Right lung (tissue), 5 donors: ENCODE results near the gene BIN1. TPM values are rescaled to one million over a fixed set of nuclear protein-coding genes. Genes with fewer than 3 reads are reported as not detected.

ENCODE experiments used
- DNase-seq, 2 donors: peaks; one replicate each; pipeline ENCODE4 v3.0.0-alpha.2; 2013
- polyA plus RNA-seq, 5 donors: library from polyadenylated mRNA; unstranded; fragments of 120-200 nt; gene quantifications; one replicate each; pipeline versions ENCODE4 v1.2.1 to v1.2.3, GENCODE V29; 2013; ENCODE audit warnings: inconsistent platforms in 1 of 5, low replicate concordance in 1 of 5; ENCODE audit not compliant: insufficient read length in 5 of 5, insufficient read depth in 1 of 5

The BIN1 gene
- polyA plus RNA-seq, 5 donors: 51.3 to 133 (median 71.5) TPM

DNA sequence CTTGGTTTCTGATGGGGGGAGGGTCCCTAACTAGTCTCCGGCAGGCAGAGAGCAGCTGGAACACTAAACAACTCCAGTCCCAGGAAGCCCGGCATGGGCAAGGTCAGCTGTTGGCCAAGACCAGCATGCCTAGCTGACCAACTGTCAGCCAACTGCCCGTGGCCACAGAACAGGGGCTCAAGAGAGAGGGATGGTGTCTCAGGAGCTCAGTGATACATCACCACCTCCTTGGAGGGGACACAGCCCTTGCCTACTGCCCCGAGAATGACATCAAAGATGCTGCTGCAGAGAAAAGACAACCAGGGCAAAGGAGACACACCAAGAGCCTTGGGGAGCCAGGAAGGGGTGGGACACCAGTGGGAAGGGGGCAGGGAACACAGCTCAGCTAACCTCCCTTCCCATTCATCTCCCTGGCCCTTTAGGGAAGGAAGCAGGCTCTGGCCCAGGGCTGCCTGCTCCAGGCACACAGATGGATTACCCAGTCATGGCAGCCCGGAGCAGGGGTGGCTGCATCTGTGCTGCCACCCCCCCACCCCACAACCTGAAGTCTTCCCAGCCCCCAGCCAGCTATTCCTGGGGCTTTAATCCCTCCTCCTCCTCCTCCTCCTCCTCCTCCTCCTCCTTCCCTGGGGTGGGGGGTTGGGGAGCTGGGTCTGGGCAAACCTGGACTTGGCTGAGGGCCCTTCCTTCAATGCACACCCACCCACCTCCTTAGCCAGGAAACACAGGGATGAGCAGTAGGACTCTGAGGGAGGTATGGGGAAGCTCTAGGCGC is 1.9 kb downstream of the BIN1 start:
- DNase-seq: no peak

DNA sequence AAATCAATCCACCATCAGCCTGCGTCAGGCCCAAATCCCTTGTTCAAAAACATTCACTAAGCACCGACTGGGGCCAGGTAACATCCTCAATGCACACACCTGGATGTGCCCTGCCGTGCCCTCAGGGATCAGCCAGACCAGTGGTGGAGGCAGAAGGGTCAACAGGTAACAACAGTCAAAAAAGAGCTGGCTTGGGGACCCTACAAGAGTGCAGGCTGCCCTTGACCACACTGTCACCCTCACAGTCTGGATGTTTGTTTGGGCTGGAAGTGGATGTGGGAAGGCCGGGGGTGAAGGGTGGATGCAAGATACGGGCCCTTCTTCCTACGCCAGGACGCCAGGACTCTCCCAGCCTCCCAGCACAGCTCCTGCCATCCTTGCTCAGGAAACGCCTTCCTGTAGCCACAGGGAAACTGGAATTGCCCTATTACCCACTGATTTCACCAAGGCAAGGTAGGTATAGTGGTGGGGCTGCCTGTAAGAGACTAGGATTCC is 2.7 kb downstream of the BIN1 start:
- DNase-seq: no peak

DNA sequence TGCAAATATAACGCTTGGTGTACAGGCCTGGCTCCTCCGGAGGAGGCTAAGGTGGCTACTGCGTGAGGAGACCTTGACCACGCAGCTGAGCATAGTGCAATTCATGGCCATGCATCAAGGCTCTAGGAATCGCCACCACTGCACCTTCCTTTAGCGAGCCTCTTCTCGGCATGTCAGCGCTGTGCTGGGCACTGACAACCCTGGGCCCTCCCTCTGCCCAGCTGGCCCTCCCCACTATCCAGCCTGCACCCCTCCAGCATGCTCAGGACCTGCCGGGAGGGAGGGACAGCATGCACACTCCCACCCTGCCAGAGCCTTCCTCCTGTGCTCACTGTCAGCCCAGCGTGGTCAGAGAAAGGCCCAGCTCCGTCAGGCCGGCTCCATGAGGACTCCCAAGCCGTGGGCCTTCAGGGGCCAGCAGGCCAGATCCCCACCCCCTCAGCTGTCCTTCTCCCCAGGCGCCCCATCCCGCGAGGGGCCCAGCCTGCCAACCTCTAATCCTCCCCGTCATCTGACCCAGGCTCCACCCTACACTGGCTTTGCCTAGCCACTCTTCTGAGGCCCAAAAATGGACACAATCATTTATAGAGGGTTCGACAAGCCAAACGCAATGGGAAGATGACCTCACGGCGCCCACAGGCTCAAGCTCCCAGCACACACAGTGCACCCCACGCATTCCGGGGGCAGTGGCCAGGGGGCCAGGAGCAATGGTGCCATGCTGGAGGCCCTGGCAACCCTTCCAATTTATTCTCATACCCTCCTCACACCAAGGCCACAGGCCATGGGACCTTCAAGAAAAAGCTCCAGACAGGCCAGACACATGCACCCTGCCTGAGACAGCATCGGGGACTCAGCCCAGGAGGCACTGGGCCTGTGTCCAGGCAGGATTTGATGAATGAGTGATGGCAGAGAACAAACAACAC is 3.5 kb downstream of the BIN1 start:
- DNase-seq: no peak

DNA sequence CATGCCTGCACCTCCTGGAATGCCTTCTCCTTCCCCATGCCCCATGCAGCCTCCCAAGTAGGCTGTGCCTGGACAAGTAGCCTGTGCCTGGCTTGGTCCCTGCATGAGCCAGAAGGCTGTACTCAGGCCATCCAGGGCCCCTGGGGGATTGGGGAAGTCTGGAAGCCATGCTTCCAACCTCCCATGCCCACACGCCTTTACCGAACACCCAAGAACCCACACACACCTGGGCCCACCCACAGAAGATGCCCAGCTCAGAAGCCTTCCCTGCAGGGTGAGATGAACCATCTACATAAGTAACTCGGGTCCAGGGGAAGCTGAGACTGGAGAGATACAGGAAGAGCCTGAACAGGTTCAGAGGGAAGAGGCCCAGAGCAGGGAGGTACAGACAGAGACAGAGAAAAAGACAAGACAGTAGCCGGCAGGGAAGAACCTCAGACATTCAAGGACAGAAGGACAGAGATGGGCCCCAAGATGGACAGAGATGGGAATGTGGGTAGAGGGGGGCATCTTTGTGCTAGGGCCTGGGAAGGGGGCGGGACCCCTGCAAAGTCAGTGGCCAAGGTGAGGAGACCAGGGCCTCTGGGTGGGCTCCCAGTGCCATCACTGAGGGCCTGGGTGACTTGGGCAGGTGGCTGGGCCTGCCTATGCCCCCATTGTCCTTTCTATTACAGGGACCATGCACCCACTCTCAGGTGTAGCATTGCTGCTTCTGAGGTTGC is 4.3 kb downstream of the BIN1 start:
- no peak for DNase-seq

DNA sequence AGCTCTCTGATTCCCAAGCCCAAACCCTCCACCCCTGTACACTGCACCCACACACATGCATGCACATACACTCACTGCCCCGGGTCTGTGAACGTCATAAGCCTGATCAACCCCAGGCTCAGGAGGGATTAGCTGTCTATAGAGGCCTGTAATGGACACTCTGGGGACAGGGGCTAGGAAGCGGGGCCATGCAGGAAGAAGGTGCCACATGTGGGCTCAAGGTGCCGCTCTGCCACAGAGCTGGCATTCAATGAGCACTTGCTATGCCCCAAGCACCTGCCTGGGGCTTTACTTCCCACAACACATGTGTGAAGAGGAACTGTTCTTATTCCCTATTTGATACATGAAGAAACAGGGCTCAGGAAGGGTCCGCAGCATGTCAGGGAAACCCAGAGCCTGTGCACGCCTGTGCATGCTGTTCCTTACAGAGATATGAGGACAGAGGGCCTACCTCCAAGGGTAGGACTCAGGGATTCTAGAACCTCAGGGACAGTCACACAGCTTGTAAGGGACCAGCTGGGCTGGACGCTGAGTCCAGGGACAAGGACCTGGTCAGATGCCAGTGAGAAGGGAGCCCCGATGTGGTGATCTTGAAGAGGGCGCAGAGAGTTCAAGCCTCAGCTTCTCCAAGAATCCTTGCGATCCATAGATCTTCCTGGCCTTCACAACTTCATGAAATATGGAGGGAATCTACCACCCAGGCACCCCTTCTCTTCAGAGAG is 5.0 kb downstream of the BIN1 start:
- no peak for DNase-seq

DNA sequence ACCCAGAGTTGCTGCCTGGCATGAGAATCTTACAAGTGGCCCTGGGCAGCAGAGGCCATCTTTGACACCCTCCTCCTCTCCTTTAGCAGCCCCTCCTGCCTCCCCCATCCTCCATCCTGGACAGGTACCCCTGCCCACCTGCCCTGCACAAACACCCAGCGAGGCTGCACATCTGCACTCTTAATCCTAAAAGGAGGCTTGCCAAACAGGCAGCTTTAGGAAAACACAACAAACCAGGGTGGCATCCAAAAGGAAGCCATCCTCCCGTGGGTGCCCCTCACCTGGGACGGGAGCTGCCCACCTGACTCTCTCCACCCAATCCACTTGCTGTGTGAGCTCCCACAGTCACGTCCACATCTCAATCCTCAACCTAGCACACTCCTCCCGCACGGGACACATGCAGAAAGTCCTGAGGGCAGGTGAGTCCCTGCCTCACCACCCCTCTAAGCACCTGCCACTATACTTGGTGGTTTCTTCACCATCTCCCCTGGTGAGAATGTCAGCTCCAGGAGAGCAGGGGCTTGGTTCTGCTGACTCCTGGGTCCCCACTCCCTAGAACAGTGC is 5.8 kb downstream of the BIN1 start:
- DNase-seq: no peak

DNA sequence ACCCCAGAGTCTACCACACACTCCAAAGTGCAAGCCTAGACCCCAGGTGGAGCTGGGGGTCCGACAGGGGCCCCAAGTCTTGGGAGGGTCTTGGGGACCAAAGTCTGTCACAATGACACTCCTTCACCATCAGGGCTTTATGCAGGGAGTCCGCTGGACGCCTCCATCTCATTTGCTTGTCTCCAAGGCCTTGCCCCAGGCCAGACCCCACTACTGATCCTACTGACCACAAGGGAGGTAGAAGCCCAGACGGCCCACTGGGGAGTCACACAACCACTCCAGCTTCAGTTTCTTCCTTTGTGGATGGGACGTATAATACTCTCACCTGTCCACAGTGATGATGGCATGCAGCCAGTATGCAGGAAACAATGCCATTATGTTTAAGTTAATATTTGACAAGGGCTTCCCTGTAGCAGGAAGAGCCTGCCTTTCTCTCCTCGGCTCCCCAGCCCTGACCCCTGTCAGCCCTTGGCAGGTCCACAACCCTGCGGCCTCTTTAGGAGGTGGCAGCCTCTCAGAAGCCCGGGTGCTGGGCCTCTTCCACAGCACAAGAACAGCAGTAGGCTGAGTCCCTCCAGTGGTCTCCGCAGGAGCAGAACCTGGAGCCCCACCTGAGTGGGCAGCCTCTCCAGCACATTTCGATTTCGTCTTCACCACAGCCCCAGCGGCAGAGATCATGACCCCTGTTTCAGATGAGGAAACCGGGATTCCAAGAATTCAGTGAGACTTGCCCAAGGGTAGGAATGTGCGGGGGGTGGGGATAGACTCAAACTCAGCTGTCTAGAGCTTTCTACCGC is 6.5 kb downstream of the BIN1 start:
- DNase-seq: no peak

DNA sequence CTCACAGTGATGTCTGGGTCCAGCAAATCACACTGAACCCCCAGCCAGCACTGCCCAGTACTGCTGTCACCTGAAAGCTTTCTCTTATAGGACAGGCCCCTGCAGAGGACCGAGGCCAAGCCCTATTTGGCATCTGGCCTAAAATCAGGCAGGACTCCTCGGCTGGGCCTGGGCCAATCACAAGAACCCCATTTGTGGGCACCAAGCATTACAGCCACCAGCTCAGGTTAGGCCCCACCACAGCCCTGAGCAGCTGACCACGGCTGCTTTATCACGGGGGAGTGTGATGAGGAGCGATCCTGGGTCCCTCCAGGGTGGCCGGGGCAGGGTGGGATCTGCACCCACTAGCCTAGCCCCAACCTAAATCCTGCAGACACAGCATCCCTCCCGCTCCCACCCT is 8.2 kb downstream of the BIN1 start:
- DNase-seq: no peak

DNA sequence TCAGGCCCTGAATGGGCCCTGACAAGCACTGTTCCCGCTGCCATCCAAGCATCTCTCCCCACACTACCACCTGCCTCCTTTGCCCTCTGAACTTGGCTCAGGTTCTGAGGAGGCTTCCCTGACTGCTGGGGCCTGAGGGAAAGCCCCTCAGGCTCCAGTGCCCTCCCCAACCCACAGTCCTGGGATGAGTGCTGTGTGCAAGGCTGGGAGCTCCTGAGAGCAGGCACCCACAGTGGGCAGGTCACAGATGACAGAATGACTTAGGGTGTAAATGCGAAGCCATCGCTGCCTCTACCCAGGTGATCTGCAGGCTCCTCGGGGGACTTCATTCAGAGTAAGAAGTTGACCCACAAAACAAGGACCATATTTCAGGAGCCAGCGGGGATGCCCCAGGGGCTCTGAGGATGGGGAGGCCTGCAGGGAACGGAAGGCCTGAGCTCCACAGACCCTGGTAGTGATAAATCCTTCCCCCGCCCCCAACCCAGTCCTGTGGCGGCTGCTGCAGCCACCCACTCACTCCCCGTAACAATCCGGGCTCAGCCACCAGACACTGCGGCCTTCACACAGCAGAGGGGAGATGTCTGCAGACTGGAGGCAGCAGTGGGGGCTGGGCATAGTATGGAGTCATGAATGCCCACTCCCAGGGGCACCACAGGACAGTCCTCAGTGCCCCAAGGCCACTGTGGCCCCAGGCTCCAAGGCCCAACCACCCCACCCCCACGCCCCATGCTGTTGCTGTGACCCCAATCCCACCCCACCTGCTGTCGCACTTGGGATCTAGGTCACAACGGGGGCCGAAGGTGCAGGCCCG is 8.9 kb downstream of the BIN1 start:
- DNase-seq: no peak

DNA sequence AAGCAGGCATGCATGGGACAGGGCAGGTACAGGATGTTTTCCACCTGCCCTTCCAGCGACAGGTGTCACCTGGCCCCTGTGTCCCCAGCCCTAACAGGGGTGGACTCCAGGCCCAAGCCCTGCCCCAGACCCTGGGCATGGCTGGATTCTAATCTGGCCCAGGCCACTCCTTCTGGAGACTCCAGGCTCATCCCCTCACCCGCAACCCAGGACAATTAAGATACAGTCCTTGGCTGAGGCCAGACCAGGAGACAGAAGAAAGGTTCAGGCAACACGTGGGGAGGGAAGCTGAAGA is 9.5 kb downstream of the BIN1 start:
- DNase-seq: no peak

DNA sequence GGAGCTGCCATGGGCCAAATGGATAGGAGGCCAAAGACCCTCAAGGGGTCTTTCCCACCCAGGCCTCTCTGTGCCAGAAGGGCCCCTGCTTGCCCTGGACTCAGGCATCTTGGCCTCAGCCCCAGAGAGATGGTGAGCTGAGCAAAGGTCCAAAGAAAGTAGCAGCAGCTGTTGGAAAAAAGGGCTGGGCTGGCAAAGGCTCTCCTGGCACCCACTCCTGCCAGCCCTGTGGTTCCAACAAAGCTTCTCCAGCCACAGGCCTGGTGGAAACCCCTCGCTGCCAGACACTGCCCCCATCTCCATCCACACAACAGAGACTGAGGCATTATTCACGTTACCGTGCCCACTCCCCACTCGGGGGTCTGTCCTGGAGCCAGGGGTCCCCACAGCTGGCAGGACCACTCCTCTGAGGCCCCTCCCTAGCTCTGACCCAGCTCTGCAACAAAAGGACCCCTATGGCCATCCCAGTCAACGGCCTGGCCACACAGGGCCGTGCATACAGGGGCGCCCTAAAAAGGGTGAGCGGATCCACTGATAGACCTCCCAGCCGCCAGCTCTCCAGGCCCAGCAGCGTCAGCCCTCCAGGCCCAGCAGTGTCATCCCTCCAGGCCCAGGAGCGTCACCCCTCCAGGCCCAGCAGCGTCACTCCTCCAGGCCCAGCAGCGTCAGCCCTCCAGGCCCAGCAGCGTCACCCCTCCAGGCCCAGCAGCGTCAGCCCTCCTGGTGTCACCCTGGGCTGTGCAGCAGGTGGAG is 10.1 kb downstream of the BIN1 start:
- no peak for DNase-seq

DNA sequence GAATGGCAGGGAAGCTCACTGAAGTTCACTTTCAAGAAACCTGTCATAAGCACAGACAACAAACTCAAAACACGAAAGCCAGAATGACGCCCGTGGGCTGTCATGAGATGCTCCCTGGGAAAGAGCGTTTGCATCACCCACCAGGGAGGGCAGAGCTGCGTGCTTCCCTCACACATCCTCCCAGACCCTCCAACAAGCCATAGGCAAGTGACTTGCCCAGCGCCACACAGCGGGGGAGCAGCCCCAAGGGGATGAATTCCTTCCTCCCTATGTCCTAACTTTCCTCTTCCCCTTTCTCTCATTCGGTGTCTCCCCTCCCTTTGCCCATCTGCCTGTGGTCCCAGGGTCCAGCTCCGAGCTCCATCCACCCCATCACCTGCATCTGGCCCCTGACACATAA is 10.7 kb downstream of the BIN1 start:
- DNase-seq: no peak

DNA sequence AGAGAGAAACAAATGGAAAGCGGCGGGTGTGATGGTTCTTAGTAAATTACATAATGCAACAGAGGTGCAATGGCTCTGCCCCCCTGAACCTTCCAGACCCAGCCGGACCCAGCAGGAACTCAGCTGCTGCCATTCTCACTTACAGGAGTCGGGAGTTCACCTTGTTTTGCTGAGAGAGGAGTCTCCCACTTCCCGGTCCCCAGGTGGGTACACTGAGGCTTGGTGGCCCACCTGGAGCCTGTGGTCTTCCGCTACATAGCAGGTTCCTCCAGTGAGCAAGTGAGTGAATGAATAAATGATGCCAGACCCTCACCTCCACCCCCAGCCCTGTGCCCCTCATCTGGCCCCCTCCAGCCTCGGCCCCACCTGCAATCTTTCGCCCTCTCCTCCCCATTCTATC is 11.2 kb downstream of the BIN1 start:
- DNase-seq: no peak

DNA sequence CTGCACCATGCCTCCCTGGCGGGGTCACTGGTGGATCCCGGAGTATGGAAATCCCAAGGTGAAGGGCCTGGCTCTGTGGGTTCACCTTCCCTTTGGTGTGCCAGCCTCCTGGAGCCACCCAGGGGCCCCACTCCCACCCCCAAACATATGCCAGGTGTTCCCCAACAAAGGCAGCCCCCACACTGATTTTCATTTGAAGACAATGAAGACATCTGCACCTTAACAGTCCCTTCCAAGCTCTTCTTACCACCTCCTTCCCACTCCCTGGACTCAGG is 11.7 kb downstream of the BIN1 start:
- no peak for DNase-seq

DNA sequence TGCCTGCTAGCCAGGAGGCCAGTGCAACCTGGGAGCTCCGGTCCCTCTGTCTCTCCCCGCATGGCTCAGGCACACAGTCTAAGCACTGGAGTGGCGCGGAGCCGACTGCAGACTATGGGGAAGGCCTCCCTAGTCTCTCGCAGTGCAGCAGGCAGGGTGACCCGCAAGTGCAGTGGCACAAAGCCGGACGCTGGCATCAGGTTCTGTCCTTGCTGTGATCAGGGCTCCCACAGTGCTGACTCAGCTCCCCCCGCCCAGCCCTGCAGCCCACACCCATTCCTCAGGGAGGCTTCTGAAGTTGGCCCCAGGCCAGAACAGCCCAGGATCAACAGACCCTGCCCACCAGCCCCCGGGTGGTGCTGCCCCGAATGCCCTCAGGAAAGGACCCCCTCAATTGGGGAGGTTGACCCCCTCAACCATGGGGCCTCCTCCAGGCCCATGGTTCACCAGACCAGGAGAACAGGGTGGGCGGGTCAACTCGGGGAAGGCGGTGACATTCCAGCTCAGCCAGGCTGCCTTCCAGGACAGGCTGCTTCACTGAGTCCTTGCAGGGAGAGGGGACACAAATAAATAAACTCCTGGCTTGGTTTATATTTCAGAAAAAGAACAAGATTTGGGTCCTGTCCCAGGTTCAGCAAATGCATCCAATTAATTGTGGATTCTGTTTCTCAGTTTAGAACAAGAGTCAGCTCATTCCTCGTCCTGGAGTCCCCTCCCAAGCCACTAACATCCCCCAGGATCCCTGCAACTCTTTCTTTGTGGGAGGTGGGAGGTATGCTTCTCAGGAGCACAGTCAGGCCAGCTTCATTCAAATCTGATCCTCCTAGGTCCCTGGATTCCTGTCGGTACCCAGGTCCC is 12.2 kb downstream of the BIN1 start:
- peak in 1 of 2 donors; percentile 61 for DNase-seq

DNA sequence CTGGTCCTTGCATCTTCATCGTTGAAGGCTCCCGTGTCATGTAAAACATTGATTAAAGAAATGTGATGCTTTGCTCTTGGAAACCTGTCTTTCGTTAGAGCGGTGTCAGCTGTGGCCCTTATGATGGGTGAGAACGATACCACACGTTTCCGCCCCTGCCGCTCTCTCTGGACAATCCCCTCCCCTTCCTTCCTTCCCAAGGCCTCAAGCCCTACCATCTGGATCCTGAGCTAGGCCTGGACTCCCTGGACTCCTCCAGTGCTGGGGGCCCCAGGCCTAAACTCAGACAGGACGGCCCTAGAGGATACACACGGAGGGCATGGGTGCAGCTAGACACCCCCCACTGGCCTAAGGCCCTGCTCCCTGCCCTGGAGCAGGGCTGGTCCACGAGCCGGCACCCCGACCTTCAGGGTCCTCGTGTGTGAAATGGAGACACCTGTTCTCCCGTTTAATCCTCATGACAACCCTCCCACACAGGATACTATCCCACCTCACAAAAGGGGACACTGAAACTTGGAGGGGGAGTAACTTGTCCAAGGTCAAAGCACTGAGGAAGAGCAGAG is 13.2 kb downstream of the BIN1 start:
- no peak for DNase-seq

DNA sequence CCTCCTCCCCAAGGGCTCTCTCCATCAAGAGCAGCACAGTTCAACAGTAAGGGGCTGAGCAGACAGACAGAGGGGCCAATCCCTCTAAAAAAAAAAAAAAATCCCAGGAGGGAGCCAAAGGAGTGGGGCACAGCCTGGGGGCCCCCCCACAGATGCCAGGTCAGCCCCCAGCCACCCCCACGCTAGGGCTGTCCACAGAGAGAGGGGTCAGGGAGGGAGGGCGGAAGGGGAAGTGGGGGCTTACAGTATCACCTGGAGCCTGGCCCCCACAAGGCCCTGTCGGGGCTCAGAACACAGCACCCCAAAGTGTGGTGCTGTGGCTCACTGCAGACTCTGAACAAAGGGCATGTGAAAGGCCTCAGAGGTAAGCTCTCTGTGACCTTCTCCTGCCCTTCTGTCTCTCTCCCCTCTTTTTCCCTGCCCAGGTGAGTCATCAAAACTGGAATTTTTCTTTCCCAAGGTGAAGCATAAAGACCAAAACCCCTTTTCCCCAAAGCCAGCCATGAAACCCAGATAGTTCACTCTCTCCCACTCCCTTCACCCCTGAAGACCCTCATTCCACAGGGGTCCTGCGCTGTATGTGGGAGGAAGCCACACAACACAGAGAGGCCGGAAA is 13.9 kb downstream of the BIN1 start:
- no peak for DNase-seq
